HG03159 (cell line): ENCODE data around the gene NGFR.

Experiments
- ATAC-seq: cut with Tn5 transposase; IDR thresholded peaks from one replicate; pipeline ENCODE4 v1.9.1; 2021; ENCODE audit warnings: mild to moderate bottlenecking, moderate library complexity; ENCODE audit not compliant: unreplicated experiment

NGFR gene

DNA sequence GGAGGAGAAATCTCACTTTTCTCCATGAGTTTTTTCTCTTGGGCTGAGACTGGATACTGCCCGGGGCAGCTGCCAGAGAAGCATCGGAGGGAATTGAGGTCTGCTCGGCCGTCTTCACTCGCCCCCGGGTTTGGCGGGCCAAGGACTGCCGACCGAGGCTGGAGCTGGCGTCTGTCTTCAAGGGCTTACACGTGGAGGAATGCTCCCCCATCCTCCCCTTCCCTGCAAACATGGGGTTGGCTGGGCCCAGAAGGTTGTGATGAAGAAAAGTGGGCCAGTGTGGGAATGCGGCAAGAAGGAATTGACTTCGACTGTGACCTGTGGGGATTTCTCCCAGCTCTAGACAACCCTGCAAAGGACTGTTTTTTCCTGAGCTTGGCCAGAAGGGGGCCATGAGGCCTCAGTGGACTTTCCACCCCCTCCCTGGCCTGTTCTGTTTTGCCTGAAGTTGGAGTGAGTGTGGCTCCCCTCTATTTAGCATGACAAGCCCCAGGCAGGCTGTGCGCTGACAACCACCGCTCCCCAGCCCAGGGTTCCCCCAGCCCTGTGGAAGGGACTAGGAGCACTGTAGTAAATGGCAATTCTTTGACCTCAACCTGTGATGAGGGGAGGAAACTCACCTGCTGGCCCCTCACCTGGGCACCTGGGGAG is 19.1 kb downstream of the NGFR start:
- no peak for ATAC-seq

DNA sequence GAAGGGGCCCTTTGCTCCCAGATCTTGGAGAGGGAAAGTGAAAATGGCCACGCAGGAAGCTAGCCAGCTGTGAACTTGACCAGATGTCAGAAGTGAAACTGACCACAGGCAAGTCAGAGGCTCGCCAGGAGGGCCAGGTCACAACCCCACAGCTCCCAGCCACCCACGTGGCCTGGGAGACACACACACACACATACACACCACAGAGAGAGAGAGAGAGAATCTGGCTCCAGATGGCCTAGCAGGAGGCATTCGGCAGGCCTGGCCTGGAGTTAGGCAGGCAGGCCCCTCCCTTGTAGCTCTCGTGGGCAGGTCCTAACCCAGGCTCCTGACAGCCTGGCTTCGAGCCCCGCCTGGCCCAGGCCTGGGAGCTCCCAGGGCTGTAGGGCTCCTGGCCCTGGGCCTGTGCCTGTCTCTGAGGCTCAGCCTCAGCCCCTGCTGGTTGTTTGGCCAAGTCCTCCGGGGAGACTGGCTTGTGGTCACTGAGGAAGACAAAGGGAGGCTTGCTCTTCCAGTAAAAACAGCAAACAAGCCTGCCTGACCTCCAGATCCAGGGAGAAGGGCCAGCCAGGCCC is 20.2 kb downstream of the NGFR start:
- ATAC-seq: no peak

DNA sequence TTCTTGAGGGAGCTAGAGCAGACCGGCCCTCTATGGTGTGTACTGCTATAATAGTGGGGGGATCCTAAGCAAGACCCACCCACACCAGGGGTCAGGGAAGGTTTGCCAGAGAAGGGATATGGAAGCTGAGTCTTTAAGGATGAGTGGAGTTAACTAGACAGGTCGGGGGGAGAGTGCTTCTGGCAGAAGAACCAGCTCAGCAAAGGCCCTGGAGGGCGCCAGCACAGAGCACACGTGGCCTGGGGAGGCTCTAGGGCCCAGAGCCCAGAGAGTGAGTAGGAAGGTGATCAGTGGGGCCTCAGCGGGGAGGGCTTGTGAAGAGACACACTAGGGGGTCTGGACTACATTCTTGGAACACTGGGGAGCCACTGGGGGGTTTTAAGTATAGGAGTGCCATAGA is 21.1 kb downstream of the NGFR start:
- ATAC-seq: no peak

DNA sequence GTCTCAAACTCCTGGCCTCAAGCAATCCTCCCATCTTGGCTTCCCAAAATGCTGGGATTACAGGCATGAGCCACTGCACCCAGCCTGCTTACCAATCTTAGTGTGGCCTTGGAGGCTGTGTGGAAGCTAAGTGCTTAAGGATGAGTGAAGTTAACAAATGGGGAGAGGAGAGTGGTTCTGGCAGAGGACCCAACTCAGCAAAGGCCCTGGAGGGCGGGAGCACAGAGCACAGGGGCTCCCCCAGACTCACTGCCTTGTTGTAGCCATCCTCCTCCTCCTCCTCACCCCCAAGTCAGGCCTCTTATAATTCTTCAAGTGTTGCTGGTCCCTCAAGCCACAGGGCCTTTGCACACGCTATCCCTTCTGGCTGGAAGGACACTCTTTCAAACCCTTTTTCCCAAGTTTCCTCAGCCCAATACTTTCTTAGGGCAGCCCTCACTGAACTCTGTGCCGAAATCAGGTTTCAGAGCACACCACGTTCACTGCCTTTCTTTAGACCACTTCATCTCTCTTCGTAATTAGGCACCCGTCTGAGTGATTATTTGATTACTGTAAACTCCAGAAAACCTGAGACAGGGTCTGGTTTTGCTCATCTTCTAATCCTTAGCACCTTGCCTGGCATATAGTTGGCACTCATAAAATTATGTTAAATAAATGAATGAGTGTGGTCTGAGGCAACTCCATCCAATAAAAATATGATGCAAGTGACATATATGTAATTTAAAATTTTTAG is 23.4 kb downstream of the NGFR start:
- no peak for ATAC-seq

DNA sequence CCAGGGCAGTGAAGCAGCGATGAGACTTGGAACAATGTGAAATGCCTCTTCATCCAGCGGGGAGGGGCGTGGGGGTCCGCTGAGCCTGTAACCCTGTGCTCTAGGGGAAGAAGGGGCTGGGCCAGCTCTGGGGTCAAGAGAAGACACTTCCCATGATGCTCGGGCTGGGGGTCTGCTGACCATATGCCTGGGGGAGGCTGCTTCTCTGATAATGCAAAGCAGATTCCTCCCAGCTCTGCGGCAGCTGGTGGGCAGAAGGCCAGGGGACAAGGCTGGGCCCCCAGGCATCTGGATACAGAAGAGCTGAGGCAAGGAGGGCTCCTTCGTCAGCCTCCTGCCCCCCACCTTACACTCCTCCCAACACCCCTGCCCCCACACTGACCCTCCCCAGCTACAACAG is 24.7 kb downstream of the NGFR start:
- ATAC-seq: no peak

DNA sequence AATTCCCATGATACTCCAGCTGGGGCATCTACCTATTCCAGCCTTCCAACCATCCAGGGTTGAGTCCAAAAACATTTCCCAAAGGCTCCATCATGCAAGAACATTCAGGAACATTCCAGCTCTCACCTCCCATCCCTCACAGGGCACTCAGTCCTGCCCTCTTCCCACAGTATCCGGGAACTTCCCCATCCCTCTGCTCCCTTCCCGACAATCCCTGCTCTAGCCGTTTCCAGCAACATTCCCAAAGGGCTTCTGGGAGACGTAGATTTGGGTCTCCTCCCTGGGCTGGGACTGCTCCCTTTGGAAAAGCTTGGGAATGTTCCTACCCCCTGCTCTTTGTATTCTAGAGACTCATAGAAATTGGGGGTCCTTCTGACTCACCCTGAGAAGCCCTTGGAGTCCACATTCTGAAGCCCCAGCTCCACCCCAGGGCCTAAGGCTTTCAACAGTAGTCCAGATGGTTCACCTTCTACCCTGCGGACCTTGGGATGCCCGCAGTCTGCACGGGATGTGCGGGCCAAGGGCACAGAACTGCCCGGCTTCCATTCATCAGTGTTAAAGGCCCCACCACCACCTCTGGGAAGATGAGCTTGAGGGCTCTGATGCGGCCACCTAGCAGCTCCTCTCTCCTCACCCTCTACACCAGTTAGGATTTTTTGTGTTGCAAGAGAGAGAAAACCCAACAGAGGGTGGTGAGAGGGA is 25.4 kb downstream of the NGFR start:
- ATAC-seq: no peak

DNA sequence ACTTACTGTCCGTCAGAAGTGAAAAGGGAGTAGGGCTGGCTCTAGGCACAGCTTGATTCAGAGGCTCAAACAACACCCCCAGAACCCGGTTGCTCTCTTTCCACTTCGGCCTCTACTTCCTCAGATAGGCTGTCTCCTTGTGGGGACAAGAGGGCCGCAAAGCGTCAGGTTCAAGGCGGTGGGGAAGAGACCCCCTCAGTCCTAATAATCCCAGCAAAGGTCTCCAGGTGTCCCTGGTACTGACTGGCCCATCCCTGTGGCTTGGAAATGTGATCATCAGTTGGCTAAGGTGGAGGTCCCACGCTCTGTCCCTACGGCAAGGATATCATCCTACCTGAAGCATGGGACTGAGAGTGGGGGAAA is 26.0 kb downstream of the NGFR start:
- ATAC-seq: no peak

DNA sequence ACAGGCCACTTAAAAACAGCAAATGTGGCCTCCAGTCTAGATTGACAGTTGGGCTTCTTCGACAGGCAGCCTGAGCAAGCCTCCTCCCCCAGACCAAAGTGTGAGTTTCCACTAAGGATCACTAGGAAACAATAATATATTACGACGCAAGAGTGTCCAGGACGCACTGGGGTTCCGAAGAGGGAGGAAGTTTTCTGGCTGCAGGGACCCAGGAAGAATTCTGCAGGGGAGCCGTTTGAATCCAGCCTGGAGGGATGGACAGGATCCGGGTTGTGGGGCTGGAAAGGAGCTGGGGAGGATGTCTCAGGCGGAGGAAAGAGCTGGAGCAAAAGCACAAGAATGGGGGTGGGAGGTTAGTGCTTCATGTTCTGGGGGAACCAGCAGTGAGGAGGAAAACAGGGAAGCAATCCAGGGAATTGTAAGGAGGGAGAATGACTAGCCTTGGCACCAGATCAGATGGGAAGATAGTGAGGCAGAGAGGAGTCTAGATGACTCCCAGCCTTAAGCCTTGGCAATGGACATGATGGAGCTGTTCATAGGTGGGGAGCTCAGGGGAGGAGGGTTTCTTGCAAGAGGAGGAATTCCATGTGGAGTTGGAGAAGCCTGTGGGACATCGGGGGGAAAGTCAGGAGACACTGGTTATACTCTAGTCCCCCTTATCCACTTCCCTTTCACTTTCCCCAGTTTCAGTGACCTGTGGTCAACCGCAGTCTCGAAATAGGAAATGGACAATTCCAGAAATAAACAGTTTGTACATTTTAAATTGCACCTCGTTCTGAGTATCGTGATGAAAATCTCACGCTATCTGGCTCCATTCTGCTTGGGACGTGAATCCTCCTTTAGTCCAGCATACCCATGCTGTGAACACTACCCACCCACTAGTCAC is 26.6 kb downstream of the NGFR start:
- ATAC-seq: no peak

DNA sequence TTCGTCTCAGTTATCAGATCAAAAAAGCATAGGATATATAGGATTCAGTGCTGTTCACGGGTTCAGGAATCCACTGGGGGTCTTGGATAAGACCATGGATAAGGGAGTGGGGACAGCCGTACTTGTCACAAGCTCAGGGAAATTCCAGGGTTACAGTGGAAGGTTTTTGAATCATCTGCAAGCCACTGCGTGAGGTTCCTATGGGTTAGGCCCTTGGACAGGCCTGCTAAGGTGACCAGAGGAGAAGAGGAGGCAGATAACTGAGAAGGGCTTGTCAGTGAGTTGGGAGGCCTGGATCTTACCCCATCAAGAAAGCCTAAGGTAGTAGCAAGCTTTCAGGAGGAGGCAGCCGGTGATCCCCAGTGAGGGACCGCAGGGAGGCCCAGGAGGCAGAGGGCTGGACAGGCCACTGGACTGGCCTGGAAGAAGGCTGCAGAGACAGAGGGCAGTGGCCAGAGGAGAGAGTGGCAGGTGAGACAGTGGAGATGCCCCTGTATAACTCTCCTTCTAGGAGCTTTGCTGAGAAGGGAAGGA is 27.3 kb downstream of the NGFR start:
- ATAC-seq: no peak

DNA sequence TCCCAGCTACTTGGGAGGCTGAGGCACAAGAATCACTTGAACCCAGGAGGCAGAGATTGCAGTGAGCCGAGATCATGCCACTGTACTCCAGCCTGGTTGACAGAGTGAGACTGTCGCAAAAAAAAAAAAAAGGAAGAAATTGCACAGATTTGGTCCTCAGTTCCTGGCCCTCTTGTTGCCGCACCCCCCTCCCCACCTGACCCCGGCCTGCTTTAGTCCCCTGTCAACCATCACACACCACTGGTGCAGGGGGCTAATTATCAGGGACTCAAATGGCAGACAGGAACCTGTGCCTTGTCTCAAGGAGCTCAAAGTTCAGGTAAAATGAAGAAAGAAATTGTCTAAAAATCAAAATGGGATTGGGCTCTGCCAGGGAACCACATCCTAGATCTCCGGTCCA is 28.1 kb downstream of the NGFR start:
- ATAC-seq: no peak

DNA sequence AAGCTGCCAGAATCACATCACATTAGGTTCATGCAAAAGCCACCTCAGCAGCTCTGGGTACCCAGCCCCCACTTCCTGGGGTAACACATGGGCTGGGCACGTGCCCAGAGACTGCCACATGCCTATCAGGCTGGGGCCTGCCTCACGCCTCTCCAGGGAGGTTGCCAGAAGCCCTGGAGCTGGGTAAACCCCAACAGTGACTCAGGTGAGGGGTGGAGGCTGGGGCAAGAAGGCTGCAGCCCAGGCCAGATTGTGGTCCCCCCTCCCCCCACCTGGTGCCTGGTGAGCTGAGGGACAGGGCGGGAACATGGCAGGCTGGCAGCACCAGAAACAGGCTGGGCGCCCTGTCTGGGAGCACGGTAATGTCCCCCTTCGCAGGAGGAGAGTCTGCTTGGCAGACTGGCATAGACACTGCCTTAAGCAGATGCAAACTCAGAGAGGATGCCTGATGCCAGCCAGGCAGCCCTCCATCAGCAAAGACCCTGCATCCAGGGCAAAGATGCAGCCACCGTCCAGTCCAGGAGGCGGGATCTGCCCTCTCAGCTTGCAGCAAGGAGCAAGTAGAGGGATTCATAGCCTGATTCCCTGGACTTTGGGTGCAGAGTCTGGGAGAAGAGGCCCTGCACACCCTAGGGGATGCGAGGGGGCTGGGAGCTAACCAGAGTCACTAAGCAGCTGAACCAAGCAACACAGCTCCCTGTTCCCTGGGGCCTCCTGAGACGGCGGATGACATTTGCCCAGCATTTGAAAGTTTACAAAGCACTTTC is 28.8 kb downstream of the NGFR start:
- no peak for ATAC-seq

DNA sequence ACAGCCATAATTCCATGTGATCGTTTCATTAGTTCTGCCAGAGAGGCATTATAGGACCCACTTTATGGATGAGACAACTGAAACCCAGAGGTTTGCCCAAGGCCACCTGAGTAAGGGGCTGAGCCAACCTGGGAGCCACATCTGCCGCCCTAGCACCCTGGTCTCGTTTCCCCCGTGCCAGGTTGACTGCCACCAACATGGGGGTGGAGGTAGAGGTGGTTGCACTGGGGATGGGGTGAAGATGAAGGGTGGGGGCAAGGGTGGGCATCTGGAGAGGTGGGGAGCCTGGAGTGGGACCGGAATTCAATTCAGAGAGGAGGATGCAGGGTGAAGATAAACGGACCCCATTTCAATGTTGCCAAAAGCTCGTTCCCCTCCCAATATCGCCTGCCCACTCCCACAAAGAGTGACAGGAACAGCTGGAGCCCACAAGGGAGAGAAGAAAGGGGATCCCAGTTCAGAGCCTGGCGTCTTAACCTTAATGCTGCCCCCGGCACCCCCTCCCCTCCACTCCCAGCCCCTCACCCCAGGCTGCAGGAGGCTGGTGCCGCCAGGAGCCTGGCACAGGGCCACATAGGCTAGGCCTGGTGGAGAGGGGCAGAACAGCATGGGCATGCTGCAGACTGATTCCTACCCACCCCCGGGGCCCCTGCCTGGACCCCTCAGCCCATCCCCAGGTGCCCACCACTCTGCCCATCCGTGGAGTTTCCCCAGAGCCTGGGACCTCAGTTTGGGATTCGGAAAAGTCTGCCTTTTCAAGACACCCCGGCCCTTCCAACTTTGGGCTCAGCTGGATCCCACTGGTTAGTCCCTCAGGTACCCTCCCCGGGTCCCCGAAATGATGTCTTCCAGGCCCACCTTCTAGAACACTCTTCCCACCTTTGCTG is 29.6 kb downstream of the NGFR start:
- ATAC-seq: no peak

DNA sequence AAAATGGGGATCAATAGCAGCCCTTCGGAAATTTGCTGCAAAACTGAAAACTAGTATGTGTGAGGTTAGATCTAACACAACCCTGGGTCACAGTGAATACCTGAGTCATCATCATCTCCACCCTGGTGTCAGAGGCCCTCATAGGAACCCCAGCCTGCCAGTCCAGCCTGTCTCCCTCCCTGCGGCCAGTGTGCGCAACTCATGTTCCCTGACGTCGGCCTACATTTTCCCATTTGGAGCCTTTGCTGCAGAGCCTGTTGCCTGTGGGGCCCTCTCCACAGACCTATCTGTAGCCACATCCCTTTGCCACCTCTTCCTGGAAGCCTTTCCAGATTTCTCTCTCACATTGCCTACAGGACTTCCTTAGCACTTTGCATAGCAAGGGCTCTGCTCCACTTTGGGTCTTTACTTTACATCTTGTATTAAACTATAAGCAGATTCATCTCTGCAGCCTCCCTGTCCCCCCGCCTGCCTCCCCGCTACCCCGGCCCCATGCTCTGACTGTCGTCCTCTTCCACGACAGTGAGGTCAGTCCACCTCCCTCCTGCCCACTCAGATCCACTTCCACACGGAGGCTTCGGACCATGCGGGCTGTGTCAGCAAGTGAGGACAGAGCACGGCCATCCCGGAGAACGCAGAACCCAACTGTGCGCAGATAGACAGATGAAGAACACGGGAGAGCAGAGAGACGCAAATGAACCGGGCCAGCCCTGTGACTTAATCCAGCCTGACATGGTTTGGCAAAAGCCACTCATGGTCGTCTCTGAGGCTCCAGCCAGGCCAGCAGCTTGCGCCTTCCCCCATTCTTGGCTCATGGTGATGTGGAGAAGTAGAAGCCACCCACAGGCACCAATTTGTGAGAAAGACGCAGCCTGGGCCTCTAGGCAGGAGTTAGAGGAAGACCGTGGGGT is 31.0 kb downstream of the NGFR start:
- ATAC-seq: no peak

DNA sequence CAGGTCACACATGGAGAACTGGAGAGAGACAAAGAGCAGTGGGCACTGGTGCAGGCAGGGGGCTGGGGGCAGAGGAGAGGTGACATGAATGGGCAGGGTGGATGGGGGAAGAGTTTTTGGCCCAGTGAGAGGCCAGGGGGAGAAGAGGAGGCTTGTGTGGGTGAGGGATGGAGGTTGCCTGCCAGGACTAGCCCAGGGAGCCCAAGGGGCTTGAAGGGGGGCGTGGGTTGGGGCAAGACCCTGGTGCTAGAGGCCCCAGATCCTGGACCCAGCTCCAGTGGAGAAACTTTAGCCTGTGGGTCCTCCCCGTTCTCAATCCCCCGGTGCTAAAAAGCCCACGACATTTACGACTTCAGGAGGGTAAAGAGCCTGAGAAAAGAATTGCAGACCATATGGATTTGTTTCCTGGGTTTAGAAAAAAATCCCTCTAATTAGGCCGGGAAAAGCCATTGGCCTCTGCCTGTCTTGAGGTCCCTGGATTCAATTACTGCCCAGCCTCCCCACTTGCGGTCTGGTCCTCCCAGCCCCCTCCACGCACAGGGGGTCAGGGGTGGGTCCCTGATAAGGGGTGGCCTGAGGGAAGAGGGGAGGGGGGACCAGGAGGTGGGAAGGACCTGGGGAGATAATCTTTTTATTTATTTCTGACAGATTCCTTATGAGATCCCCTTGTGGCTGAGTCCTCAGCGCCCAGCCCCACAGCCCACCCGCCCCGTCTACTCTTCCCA is 33.0 kb downstream of the NGFR start:
- no peak for ATAC-seq

DNA sequence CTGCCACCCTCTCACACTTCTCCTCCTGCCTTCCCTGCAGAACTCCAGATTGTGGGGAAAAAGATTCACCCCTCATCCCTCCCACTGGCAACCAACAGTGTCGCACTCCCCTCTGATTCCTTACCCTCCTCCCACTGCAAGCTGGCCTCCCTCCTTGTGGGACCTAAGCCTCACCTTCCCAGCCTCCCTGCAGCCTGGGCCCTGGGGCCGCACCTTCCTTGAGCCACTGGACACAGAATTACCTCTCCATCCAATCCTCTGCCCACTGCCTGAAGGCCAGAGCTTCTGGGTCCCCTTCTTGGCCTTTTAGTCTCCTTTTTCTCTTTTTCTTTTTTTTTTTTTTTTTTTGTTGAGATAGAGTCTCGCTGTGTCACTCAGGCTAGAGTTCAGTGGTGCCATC is 33.9 kb downstream of the NGFR start:
- no peak for ATAC-seq

DNA sequence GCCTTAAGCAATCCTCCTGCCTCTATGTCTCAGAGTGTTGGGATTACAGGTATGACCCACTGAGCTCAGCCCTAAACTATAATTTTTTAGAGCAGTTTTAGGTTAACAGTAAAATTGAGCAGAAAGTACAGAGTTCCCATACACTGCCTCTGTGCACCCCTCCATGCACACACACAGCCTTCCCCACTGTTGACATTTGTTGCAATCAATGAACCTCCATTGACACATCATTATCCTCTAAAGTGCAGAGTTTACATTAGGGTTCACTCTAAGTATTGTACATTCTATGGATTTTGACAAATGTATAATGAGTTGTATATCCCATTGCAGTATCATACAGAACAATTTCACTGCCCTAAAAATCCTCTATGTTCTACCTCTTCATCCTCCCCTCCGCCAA is 35.0 kb downstream of the NGFR start:
- no peak for ATAC-seq

DNA sequence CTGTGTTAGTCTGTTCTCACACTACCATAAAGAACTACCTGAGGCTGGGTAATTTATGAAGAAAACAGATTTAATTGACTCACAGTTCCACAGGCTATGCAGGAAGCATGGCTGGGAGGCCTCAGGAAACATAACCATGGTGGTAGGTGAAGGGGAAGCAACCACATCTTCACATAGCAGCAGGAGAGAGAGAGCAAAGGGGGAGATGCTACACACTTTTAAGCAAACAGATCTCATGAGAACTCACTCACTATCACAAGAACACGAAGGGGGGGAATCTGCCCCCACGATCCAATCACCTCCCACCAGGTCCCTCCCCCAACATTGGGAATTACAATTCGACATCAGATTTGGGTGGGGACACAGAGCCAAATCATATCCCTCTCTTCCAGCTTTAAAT is 48.8 kb downstream of the NGFR start:
- no peak for ATAC-seq
